Endodermal cell (in vitro differentiated cells): ENCODE results near the gene CLDN9. TPM values are rescaled to one million over a fixed set of nuclear protein-coding genes. Genes with fewer than 3 reads are reported as not detected.
A peak's percentile ranks its signal among the peaks of the same experiment; 100 is the strongest.

Experiments used
- DNase-seq: peaks from one replicate; pipeline ENCODE4 v3.0.0-alpha.2; 2017
- H3K27ac ChIP-seq: 2 replicates; pipeline ENCODE4 v1.5.1; 2013; ENCODE audit warnings: mild to moderate bottlenecking, low read depth, low read length, moderate library complexity
- H3K27me3 ChIP-seq: 2 replicates; pipeline ENCODE4 v1.6.1; 2013; ENCODE audit warnings: mild to moderate bottlenecking, low read length, moderate library complexity; ENCODE audit not compliant: insufficient read depth, control insufficient read depth, poor library complexity, severe bottlenecking
- H3K36me3 ChIP-seq: 2 replicates; pipeline ENCODE4 v1.7.0; 2013; ENCODE audit warnings: mild to moderate bottlenecking, low read length, moderate library complexity; ENCODE audit not compliant: control insufficient read depth, insufficient read depth
- H3K4me1 ChIP-seq: one replicate; pipeline ENCODE4 v1.7.0; 2013; ENCODE audit warnings: low read length; ENCODE audit not compliant: control insufficient read depth, insufficient read depth
- H3K4me3 ChIP-seq: 2 replicates; pipeline ENCODE4 v1.5.1; 2013; ENCODE audit warnings: mild to moderate bottlenecking, low read length, moderate library complexity
- H3K9ac ChIP-seq: 2 replicates; pipeline ENCODE4 v1.6.1; 2013; ENCODE audit warnings: mild to moderate bottlenecking, low read length, moderate library complexity; ENCODE audit not compliant: poor library complexity, severe bottlenecking; ENCODE audit errors: extremely low read depth
- H3K9me3 ChIP-seq: 2 replicates; pipeline ENCODE4 v1.6.1; 2013; ENCODE audit warnings: mild to moderate bottlenecking, low read length, moderate library complexity; ENCODE audit not compliant: control insufficient read depth
- H3K27ac Mint-ChIP-seq: 2 replicates; pipeline ENCODE4 v1.8.0; 2020; ENCODE audit warnings: mixed read lengths
- H3K27me3 Mint-ChIP-seq: 2 replicates; pipeline ENCODE4 v1.8.0; 2021; ENCODE audit warnings: mild to moderate bottlenecking, mixed read lengths; ENCODE audit not compliant: insufficient read depth
- H3K36me3 Mint-ChIP-seq: 2 replicates; pipeline ENCODE4 v1.8.0; 2020; ENCODE audit warnings: low read depth, mixed read lengths
- H3K4me1 Mint-ChIP-seq: 2 replicates; pipeline ENCODE4 v1.8.0; 2020; ENCODE audit warnings: mixed read lengths
- H3K4me3 Mint-ChIP-seq: 2 replicates; pipeline ENCODE4 v1.8.0; 2020; ENCODE audit warnings: mild to moderate bottlenecking, moderate library complexity, mixed read lengths
- H3K9me3 Mint-ChIP-seq: 2 replicates; pipeline ENCODE4 v1.8.0; 2020; ENCODE audit warnings: mild to moderate bottlenecking, mixed read lengths
- WGBS, 2 experiments: methylation state at CpG; one replicate each; pipeline versions ENCODE4 v1.1.5 to v1.1.7; 2013; ENCODE audit warnings: missing lambda C conversion rate in 2 of 2, mixed read lengths in 1 of 2; ENCODE audit not compliant: insufficient coverage in 1 of 2, insufficient read length in 1 of 2; 5-methylcytosine and 5-hydroxymethylcytosine counted together
- total RNA-seq, 2 donors: library from RNA; stranded (reverse); fragmentation: NEBNext Ultra II Directional in 1 of 2; extraction: Animal tissue kit (Norgen Biotek cat#: 25700) in 1 of 2; gene quantifications; 2 replicates in 1 of 2; 3 replicates in 1 of 2; pipeline ENCODE4 v1.2.1, GENCODE V29; 2021
- TF ChIP-seq, protein P1 (sequence below): fragments of 200-600 bp; sonication (generic); conservative IDR thresholded peaks from 2 replicates; pipeline ENCODE4 v1.5.0; 2021; ENCODE audit warnings: antibody characterized with exemption, mild to moderate bottlenecking

Gene CLDN9
- total RNA-seq, 2 donors from 2014 or later, result 0.18 TPM; not detected in 1

- Histone ChIP-seq H3K27me3 (no peaks in the 10 kb centered on the region), H3K4me1 (peaks cover 21% of the 10 kb centered on the region), H3K36me3 (no peaks in the 10 kb centered on the region), H3K4me3 (no peak overlapping the region), H3K9me3 (no peaks in the 10 kb centered on the region), H3K27ac (no peak overlapping the region), H3K9ac (no peak overlapping the region)
- Mint-ChIP-seq H3K4me1 (peaks cover 34% of the 10 kb centered on the region), H3K36me3 (no peaks in the 10 kb centered on the region), H3K27ac (no peak overlapping the region), H3K27me3 (peaks cover 3% of the 10 kb centered on the region), H3K4me3 (peak overlapping the region; percentile 59), H3K9me3 (no peaks in the 10 kb centered on the region)
- TF ChIP-seq, protein P1, sequence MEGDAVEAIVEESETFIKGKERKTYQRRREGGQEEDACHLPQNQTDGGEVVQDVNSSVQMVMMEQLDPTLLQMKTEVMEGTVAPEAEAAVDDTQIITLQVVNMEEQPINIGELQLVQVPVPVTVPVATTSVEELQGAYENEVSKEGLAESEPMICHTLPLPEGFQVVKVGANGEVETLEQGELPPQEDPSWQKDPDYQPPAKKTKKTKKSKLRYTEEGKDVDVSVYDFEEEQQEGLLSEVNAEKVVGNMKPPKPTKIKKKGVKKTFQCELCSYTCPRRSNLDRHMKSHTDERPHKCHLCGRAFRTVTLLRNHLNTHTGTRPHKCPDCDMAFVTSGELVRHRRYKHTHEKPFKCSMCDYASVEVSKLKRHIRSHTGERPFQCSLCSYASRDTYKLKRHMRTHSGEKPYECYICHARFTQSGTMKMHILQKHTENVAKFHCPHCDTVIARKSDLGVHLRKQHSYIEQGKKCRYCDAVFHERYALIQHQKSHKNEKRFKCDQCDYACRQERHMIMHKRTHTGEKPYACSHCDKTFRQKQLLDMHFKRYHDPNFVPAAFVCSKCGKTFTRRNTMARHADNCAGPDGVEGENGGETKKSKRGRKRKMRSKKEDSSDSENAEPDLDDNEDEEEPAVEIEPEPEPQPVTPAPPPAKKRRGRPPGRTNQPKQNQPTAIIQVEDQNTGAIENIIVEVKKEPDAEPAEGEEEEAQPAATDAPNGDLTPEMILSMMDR, result no peak
- DNase-seq, result no peak
- 0 to 1% methylated on average over 25 to 67 of the region's 67 CpGs for WGBS, 2 experiments
These were observed 8.4 kb upstream of the CLDN9 start for GRCh38 chr16:3004319-3004718.

DNA sequence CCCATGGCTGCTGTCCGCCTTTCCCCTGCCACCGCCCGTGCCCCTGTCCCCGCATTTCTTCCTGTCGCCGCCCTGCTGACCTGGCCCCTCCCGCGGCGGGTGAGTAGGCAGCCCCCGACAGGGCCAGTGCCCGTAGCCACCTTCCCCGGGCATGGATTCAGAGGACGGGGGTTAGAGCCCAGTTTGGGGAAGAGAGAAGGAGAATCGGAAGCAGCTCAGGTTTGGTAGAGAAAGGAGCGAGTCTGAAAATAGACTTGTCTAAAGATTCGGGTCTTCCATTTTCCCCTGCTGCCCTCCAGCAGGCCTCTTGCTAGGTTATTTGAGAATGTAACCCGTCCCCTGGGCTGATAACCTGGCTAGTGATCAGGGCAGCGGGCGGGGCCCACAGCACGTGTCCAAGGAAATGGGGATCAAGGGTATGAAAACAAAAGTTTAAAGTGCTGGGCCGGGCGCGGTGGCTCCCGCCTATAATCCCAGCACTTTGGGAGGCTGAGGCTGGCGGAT, 7.9 kb upstream of the CLDN9 start:
- Mint-ChIP-seq H3K4me3 (peak overlapping the region; percentile 59), H3K9me3 (no peaks in the 10 kb centered on the region), H3K27ac (peak overlapping the region; percentile 55), H3K4me1 (peaks cover 36% of the 10 kb centered on the region), H3K36me3 (no peaks in the 10 kb centered on the region), H3K27me3 (peaks cover 3% of the 10 kb centered on the region)
- 2 to 4% methylated on average over 9 to 25 of the region's 25 CpGs for WGBS, 2 experiments
- TF ChIP-seq, protein P1, result no peak
- DNase-seq, result peak; percentile 83
- Histone ChIP-seq H3K4me3 (peak overlapping the region; percentile 73), H3K9me3 (no peaks in the 10 kb centered on the region), H3K27me3 (no peaks in the 10 kb centered on the region), H3K27ac (no peak overlapping the region), H3K4me1 (peaks cover 24% of the 10 kb centered on the region), H3K36me3 (no peaks in the 10 kb centered on the region), H3K9ac (no peak overlapping the region)

DNA sequence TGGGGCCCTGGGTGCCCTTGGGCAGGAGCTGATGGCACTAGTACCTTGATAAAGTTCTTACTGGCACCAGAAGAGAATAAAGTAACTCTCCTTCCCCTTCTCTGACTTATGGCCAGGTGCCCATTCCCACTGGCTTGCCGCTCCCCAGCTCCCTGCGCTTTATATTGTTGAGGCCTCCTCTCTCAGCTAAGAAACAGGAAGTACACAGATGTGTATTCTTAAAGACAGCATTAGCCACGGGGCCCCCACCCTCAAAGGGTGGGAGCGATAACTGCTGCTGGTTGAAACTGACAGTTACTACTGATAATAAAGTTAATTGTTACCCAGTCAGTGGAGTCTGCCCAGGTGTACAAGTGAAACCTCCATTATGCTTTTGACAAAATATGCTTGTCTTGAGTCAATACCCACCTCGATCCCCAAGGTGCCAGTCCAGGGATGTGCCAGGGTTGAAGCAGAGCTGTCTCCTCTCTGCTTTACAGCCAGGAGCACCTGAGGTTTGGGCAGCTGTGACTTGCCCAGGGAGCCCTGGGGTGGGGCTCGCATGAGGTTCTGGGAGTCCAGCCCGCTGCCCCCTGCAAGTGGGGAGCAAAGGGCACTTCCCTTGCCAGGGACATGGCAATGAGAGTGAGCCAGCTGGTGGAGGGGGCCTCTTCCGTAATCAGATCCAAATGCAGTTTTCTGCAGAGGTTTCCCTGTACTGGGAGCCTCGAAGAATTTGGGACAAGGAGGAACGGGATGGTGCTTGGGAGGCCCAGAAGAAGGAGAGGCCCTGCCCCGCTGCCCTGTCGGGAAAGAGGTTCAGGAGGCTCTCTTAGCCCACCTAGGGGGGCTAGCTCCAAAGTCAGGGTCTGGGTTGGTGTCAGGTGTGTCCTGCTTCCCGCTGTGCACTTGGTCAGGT, 5.4 kb upstream of the CLDN9 start:
- Histone ChIP-seq H3K4me1 (peaks cover 30% of the 10 kb centered on the region), H3K36me3 (no peaks in the 10 kb centered on the region), H3K27ac (no peak overlapping the region), H3K9ac (no peak overlapping the region), H3K9me3 (no peaks in the 10 kb centered on the region), H3K4me3 (peak overlapping the region; percentile 53), H3K27me3 (no peaks in the 10 kb centered on the region)
- 60 to 73% methylated on average over 11 to 13 of the region's 13 CpGs for WGBS, 2 experiments
- H3K9me3 Mint-ChIP-seq, result no peaks in the 10 kb centered on the region
- TF ChIP-seq, protein P1, result no peak
- H3K4me1 Mint-ChIP-seq, result peaks cover 38% of the 10 kb centered on the region
- H3K4me3 Mint-ChIP-seq, result peak overlapping the region; percentile 51
- peak overlapping the region; percentile 98 for H3K27ac Mint-ChIP-seq
- H3K36me3 Mint-ChIP-seq, result no peaks in the 10 kb centered on the region
- H3K27me3 Mint-ChIP-seq, result peaks cover 8% of the 10 kb centered on the region
- DNase-seq, result peak; percentile 84
